Epithelial cell of prostate (primary cell): Measurements from ENCODE around the gene ANKRD17.

Experiments
- DNase-seq: peaks from one replicate; pipeline ENCODE4 v3.0.0-alpha.2; 2011; ENCODE audit warnings: low read depth, low spot score
- H3K27ac ChIP-seq: fragments of 450-650 bp; 2 replicates; pipeline ENCODE4 v1.5.1; 2017; ENCODE audit warnings: mild to moderate bottlenecking

ANKRD17 gene

GRCh38 chr4:73139245-73139644 is 119.4 kb downstream of the ANKRD17 start:
- H3K27ac ChIP-seq, result no peak overlapping the region
- DNase-seq, result no peak

GRCh38 chr4:73137121-73137520 is 121.5 kb downstream of the ANKRD17 start:
- DNase-seq, result no peak
- no peak overlapping the region for H3K27ac ChIP-seq

GRCh38 chr4:73133784-73134183 is 124.8 kb downstream of the ANKRD17 start:
- no peak for DNase-seq
- no peak overlapping the region for H3K27ac ChIP-seq

GRCh38 chr4:73131281-73131680 is 127.3 kb downstream of the ANKRD17 start:
- DNase-seq, result no peak
- no peak overlapping the region for H3K27ac ChIP-seq

GRCh38 chr4:73129319-73129718 is 129.3 kb downstream of the ANKRD17 start:
- no peak for DNase-seq
- no peak overlapping the region for H3K27ac ChIP-seq

- no peak overlapping the region for H3K27ac ChIP-seq
- no peak for DNase-seq
These were observed 130.7 kb downstream of the ANKRD17 start for GRCh38 chr4:73127839-73128453.

GRCh38 chr4:73109493-73109892 is 149.1 kb downstream of the ANKRD17 start:
- DNase-seq, result no peak
- no peak overlapping the region for H3K27ac ChIP-seq

GRCh38 chr4:73104695-73105094 is 153.9 kb downstream of the ANKRD17 start:
- no peak overlapping the region for H3K27ac ChIP-seq
- DNase-seq, result no peak

GRCh38 chr4:73103799-73104503 is 154.6 kb downstream of the ANKRD17 start:
- DNase-seq, result no peak

GRCh38 chr4:73099143-73099542 is 159.5 kb downstream of the ANKRD17 start:
- DNase-seq, result no peak
- H3K27ac ChIP-seq, result no peak overlapping the region

More at GRCh38 chr4:73103799-73104503, 154.6 kb downstream of the ANKRD17 start:
- no peak overlapping the region for H3K27ac ChIP-seq

- DNase-seq, result no peak
- no peak overlapping the region for H3K27ac ChIP-seq
These were observed 159.9 kb downstream of the ANKRD17 start for GRCh38 chr4:73098713-73099112.

- no peak for DNase-seq
- H3K27ac ChIP-seq, result no peak overlapping the region
These were observed 160.6 kb downstream of the ANKRD17 start for GRCh38 chr4:73098016-73098415.

GRCh38 chr4:73092868-73093267 is 165.7 kb downstream of the ANKRD17 start:
- DNase-seq, result no peak
- no peak overlapping the region for H3K27ac ChIP-seq

- no peak overlapping the region for H3K27ac ChIP-seq
- DNase-seq, result no peak
These were observed 167.9 kb downstream of the ANKRD17 start for GRCh38 chr4:73090738-73091137.

GRCh38 chr4:73087871-73088270 is 170.7 kb downstream of the ANKRD17 start:
- H3K27ac ChIP-seq, result no peak overlapping the region
- DNase-seq, result no peak

GRCh38 chr4:73086095-73086868 is 172.3 kb downstream of the ANKRD17 start:
- no peak overlapping the region for H3K27ac ChIP-seq
- no peak for DNase-seq

- H3K27ac ChIP-seq, result no peak overlapping the region
- no peak for DNase-seq
These were observed 177.8 kb downstream of the ANKRD17 start for GRCh38 chr4:73080789-73081188.

GRCh38 chr4:73075832-73076231 is 182.8 kb downstream of the ANKRD17 start:
- DNase-seq, result no peak
- H3K27ac ChIP-seq, result no peak overlapping the region

- no peak for DNase-seq
- H3K27ac ChIP-seq, result peak overlapping the region; percentile 83
These were observed 188.6 kb downstream of the ANKRD17 start for GRCh38 chr4:73070074-73070390.

- peak; percentile 86 for DNase-seq
- peak within 1 kb of the TSS; percentile 83 for H3K27ac ChIP-seq
These were observed 189.1 kb downstream of the ANKRD17 start, which contains the start of gene COX18 for GRCh38 chr4:73069338-73070073. Gene COX18, minus strand, starts transcription at chr4:73069716. Its CDS starts 67 bp downstream, at chr4:73069649.
